Measurements from ENCODE around the gene PPIB.

The PPIB gene

DNA sequence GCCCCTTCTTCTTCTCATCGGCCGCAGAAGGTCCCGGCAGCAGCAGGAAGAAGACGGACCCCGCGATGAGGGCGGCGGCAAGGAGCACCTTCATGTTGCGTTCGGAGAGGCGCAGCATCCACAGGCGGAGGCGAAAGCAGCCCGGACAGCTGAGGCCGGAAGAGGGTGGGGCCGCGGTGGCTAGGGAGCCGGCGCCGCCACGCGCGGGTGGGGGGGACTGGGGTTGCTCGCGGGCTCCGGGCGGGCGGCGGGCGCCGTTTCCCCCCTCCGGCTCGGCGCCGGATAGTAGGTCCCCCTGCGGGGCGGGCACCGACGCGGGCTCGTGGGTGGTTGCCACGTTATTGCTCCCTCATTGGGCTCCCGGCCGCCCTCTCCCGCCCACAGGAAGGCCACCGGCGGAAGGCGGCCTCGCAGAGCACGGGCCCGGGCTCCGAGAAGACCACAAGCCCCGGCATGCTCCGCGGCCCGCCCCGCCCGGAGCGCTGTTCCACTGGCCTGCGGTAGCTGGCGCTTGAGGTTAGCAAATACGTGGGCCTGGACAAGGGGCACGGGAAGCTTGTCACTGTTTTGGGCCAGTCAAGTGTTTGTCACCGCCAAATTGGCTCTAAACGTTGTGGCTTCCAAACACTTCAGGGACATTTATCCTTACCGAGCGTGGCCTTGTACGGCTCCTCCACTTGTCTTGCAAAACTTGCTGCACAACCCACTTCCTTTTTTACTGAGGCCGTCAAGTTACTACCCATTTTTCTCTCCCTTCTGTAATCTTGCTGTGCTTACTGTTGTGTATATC is at the start of gene PPIB:
TSS of gene PPIB (minus strand) at position 154 of the 790 bp plus-strand sequence. CDS start at position 118, 36 bp downstream.
- H3K27ac ChIP-seq = peak within 1 kb of the TSS; percentile 7 to 97 (median 87)
- peak within 1 kb of the TSS; percentile 65 to 90 (median 76) for H3K4me3 ChIP-seq

- H3K27ac ChIP-seq = no peak overlapping the region
- no peak overlapping the region for H3K4me3 ChIP-seq
Measured at GRCh38 chr15:64211696-64212095, 48.9 kb upstream of the PPIB start.

GRCh38 chr15:64210371-64210770 is 47.5 kb upstream of the PPIB start:
- Histone ChIP-seq H3K27ac (no peak overlapping the region), H3K4me3 (no peak overlapping the region)

DNA sequence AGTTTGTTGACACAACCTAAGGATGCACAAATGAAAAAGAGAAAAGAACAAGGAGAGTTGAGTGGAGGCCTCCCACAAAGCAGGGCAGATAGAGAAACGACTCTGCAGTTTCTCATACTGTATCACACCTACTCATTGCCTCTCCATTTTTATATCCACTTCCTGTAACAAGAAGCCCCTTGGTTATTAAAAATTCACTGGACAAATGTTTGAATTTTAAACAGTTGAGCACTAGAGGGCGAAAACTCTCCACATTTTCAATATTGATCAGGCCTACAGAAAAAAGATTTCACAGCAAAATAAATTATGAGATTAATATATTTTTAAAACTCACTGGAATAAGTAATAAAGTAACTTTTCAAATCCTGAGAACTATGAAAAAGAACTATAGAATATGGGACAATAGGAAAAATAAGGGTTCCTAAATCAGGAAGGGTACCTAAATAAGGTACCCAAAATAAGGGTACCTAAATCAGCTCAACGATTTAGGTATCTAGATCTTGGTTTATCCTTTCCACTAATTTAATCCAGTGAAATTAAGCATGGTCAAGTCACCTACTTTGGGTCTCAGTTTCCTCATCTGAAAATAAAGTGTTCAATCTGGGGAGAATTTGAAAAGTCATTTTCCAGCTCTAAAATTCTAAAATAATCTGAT is 47.0 kb upstream of the PPIB start:
- Histone ChIP-seq H3K4me3 (no peak overlapping the region), H3K27ac (no peak overlapping the region)

DNA sequence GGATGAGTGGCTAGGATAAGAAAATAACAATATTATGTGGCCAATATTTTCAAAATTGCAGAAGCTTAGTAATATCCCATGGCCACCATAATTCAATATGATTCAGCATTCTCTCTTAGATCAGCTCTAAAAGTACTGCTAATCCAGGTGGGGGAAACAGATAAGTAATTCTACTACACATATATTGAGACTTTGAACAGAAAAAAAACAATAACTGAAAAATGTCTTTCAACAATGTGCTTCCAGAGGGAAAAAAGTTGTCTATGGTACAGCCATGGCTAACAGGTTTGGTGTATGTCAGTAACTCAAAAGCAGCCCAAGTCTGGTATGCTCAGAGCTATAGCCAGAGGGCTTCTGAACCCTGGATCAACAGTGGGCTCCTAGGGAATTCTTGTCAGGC is 42.4 kb upstream of the PPIB start:
- Histone ChIP-seq H3K27ac (no peak overlapping the region), H3K4me3 (no peak overlapping the region)

- Histone ChIP-seq H3K4me3 (no peak overlapping the region), H3K27ac (no peak overlapping the region)
Measured at GRCh38 chr15:64197425-64197824, 34.6 kb upstream of the PPIB start.

DNA sequence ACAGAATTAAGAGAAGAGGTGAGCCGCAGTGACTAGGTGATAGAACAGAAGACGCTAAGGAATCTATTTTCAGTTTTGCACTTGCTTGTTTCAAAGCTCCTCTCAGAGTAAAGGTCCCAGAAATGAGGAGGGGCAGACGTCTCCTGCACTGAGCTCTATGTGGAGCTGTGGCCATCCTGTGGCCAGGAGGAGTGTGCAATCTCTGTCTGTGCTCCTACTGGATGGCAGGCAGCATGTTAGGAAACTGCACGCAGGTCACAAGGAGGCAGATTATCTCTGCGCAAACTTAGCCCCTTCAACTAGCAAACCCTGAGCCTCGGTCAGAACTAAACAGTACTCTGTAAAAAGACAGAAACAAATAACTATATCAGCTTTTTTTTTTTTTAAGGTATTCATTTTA is 31.1 kb upstream of the PPIB start:
- Histone ChIP-seq H3K4me3 (no peak overlapping the region), H3K27ac (no peak overlapping the region)

DNA sequence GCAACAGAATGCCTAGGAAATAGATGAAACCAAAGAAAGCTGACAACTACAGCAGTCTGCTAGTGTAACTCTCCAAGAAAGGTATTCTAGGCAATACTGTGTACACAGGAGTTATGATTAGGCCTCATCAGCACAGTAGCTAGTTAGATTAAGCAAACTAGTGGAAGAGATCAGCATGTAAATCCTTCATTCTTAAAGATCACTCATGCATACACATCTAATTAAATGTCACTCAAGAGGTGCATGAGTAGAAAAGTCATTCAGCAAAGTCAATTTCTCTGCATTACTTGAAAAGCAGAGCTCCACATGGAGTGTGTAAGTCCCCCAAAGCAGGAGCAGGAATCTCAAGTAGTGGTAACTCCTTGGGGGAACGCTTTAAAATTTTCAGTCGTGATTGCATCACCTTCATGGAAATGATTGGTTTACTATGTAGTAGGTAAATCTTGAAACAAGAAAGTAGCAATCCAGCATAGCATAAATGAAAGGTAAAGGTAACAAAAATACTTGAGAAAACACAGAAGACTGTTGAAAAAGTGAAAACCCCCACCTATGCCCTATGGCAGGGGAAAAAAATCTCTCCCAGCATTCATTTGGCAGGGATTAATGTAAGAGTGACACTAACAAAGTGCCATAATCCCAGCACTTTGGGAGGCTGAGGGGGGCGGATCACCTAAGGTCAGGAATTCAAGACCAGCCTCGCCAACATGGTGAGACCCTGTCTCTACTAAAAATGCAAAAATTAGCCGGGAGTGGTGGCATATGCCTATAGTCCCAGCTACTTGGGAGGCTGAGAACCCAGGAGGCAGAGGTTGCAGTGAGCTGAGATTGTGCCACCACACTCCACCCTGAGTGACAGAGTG is 29.4 kb upstream of the PPIB start:
- Histone ChIP-seq H3K4me3 (no peak overlapping the region), H3K27ac (no peak overlapping the region)

GRCh38 chr15:64187396-64188191 is 24.8 kb upstream of the PPIB start:
- Histone ChIP-seq H3K4me3 (peak overlapping the region in 1 of 7 experiments; percentile 4), H3K27ac (peak overlapping the region in 14 of 21 experiments; percentile 7 to 79 (median 63))

DNA sequence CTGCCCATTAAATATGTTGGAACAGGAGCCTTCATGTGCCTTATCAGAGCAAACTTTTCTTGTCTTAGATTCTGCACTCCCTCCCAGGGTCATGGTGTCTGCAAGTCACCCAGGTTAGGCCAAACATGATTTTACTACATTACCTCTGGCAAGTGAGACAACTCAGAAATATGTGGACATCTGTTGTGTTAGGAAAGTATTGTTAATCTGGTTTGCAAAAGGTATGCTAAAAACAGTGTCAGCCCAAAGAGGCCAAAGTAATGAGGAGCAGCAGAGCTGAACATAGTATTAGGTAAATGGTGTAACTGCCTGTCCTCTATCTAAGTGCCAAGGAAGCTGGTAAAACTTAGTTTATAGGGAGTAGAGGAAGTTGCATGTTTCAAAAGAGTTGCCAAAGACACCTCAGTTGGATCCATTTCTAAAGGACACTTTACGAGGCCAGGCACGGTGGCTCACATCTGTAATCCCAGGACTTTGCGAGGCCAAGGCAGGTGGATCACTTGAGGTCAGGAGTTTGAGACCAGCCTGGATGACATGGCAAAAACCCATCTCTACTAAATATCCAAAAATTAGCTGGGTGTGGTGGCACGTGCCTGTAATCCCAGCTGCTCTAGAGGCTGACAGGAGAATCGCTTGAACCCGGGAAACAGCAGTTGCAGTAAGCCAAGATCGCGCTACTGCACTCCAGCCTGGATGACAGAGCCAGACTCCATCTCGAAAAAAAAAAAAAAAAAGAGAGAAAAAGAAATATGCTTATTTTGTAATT is 22.5 kb upstream of the PPIB start:
- H3K4me3 ChIP-seq = no peak overlapping the region

GRCh38 chr15:64182859-64183370 is 20.1 kb upstream of the PPIB start:
- Histone ChIP-seq H3K4me3 (no peak overlapping the region), H3K27ac (no peak overlapping the region)

More for the DNA sequence above, 22.5 kb upstream of the PPIB start:
- H3K27ac ChIP-seq = no peak overlapping the region

DNA sequence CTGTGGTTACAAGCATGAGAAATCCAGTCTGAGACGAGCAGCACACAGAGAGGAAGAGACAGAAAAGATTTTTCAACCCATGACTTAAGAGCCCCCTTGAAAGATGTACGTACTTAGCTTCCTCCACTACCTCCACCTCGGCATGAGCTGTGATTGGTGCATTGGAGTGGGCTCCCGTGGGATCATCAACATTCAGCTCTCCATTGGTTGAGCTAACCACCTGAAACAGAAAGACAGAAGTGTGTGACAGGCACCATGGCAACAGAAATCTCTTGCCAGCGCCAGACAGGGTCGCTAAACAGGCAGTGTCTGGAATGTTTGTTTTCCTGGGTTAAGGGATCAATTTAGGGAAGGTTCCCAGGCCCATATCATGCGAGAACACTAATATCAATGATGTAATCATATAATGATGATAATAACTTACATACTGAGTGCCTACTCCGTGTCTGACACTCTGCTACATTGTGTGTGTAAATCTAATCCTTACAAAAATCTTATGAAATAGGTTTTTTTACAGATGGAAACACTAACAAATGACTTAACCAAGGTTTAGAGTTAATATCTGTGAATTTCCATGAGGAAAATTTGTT is 17.5 kb upstream of the PPIB start:
- H3K4me3 ChIP-seq = no peak overlapping the region
- no peak overlapping the region for H3K27ac ChIP-seq

GRCh38 chr15:64166102-64166890 is 3.5 kb upstream of the PPIB start:
- no peak overlapping the region for H3K4me3 ChIP-seq
- no peak overlapping the region for H3K27ac ChIP-seq

DNA sequence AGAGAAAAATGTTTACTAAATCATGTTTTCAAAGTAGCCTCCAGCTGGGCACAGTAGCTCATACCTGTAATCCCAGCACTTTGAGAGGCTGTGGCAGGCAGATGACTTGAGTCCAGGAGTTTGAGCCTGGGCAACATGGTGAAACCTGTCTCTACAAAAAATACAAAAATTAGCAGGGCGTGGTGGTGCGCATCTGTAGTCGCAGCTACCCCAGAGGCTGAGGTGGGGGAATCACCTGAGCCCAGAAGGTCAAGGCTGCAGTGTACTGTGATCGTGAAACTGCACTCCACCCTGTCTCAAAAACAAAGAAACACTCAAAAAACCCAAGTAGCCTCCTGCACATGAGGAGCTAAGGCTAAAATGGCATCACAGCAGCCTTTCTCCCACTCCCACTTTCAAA is 1.6 kb upstream of the PPIB start:
- Histone ChIP-seq H3K4me3 (no peak overlapping the region), H3K27ac (peak overlapping the region in 14 of 21 experiments; percentile 26 to 93 (median 88))

DNA sequence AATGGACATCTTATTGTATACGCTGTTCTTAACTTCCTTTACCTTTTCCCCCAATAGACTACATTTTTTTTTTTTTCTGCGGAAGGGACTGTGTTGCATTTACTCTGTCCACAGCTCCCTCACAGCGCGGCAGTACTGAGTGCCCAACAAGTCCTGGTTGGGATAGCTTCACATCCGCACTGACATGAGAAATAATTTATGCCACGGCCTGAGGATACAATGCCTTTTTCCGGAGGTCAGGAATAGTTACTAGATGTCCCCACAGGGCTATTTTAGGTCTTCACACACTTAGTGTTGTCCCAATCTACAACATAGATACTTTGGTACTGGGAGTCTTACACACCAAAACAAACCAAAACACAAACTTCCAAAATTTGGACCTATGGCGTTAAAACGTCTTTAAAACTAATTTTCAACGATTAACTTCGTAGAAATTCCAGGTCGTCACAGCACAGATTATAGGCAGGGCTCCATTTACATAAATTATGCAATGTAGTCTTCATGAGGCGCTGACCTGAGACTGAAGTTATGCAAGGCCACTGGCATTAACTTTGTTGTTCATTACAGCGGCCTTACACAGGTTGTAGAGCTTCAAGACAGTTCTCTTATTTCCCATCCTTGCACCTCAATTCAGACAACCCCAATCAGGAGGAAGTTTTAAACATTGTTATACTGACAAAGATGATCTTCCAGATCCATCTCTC is 989 bp upstream of the PPIB start:
- Histone ChIP-seq H3K4me3 (peak overlapping the region; percentile 65 to 90 (median 76)), H3K27ac (peak overlapping the region in 20 of 21 experiments; percentile 64 to 97 (median 88))

DNA sequence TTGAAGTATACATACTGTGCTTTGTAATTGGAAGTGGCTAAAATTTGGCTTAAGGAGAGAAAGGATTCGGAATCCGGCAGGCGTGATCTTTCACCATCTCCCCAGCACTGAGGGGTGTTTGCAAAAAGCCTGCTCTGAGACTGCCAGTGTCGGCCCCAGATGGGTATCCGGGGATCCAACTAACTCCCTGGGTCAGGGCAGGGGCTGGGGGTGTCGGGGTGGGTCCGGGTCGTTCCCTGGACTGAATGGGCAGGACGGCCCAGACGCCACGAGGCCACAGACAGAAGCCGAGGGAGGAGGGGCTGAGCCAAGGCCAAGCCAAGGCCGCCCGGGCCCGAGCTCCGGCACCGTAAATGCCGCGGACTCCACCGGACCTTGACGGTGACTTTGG is 349 bp downstream of the PPIB start:
- Histone ChIP-seq H3K27ac (peak overlapping the region; percentile 7 to 97 (median 87)), H3K4me3 (peak overlapping the region; percentile 65 to 90 (median 76))

Measured in skin epidermis (tissue), 12 donors.